ENCODE measurements around the gene ITGA6. TPM values are rescaled to one million over a fixed set of nuclear protein-coding genes. Genes with fewer than 3 reads are reported as not detected.
A peak's percentile ranks its signal among the peaks of the same experiment; 100 is the strongest.

The ITGA6 gene
- total RNA-seq, 1 experiment from 2014 or later = 181 TPM

DNA sequence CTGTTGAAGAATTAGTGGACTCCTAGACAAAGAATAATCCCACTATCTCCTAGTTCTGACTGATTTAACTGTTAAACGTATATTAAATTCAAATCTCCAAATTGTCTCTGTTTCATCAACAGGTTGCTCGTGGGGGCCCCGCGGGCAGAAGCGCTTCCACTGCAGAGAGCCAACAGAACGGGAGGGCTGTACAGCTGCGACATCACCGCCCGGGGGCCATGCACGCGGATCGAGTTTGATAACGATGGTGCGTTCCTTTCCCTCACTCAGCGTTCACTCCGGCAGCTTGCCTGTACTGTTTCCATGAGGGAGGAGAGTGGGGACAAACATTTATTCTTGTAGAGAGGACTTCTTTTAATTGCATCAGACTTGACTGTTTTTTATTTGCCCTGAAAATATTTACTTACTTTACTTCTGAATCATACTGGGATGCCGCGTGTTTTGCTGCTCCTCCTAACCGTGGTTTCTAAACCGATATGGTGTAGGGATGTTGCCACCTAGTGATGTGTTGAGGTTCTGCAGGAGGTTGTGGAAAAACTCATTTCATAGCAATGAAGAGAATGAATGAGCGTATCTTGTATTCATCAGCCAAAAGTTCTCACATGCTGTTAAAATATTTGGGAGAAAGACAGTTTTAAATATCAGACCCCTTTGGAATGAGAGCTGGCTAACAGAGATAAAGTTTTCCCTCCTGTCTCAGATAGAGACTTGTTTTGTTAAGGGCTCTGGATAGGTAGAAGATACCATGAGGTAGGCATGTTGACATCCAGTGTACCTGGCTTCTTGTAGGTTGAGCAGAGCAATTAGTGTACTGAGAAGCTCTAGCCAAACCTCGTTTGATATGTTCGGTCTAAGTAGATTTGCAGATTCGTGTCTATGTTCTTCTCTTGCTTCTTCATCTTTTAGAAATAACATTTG is 38.3 kb downstream of the ITGA6 start:
- TF ChIP-seq, protein P1, sequence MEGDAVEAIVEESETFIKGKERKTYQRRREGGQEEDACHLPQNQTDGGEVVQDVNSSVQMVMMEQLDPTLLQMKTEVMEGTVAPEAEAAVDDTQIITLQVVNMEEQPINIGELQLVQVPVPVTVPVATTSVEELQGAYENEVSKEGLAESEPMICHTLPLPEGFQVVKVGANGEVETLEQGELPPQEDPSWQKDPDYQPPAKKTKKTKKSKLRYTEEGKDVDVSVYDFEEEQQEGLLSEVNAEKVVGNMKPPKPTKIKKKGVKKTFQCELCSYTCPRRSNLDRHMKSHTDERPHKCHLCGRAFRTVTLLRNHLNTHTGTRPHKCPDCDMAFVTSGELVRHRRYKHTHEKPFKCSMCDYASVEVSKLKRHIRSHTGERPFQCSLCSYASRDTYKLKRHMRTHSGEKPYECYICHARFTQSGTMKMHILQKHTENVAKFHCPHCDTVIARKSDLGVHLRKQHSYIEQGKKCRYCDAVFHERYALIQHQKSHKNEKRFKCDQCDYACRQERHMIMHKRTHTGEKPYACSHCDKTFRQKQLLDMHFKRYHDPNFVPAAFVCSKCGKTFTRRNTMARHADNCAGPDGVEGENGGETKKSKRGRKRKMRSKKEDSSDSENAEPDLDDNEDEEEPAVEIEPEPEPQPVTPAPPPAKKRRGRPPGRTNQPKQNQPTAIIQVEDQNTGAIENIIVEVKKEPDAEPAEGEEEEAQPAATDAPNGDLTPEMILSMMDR (conservative IDR thresholded peaks at IDR 0.05; ENCODE audit: low read depth, low read length) = peak; percentile 94
- TF ChIP-seq EZH2phosphoT487 (IDR thresholded peaks at IDR 0.05; ENCODE audit: borderline replicate concordance, low read length) (no peak), EZH2 (IDR thresholded peaks at IDR 0.05; ENCODE audit: low read length, unreplicated experiment) (no peak)
- H3K4me3 ChIP-seq (ENCODE audit: low read length) = peak overlapping the region; percentile 58
- no peaks in the 10 kb centered on the region; the same call in 1 of the 2 replicates for H4K20me1 ChIP-seq (ENCODE audit: low read length)
- ATAC-seq (peak; percentile 58), DNase-seq (peak; percentile 95)
- H2AFZ ChIP-seq (ENCODE audit: low read length) = peak overlapping the region; percentile 23; the same call in 1 of the 2 replicates
- no TSS peak for BruUV-seq (replicated peaks)
- peak overlapping the region; percentile 82 for H3K4me2 ChIP-seq (ENCODE audit: low read length)
- H3K36me3 ChIP-seq (ENCODE audit: low read depth, low read length) = peaks cover 36% of the 10 kb centered on the region; the same call in 1 of the 2 replicates
- ChIA-PET CTCF (no interaction called here), POLR2A (ENCODE audit: unreplicated experiment) (no interaction called here)
- H3K4me1 ChIP-seq (ENCODE audit: insufficient read depth, low read length) = peaks cover 49% of the 10 kb centered on the region
- no peaks in the 10 kb centered on the region for H3K27me3 ChIP-seq (ENCODE audit: low read length)
- H3F3A ChIP-seq (ENCODE audit: low read length, unreplicated experiment) = peaks cover 11% of the 10 kb centered on the region
- peaks cover 55% of the 10 kb centered on the region for H3K79me2 ChIP-seq (ENCODE audit: low read length)
- intact Hi-C loops (cut with micrococcal nuclease) = loop anchor here (1.0 to 10.0 kb wide), 7 partner anchors 38 to 761 kb away; partner anchors contain the start of gene ITGA6
- peak overlapping the region; percentile 31 for H3K9ac ChIP-seq (ENCODE audit: low read length)
- H3K9me3 ChIP-seq (ENCODE audit: low read length) = no peaks in the 10 kb centered on the region
- H3K27ac ChIP-seq (ENCODE audit: low read length) = peak overlapping the region; percentile 73
- H3K9me2 ChIP-seq (replicated peaks; ENCODE audit: low read length) = no peaks in the 10 kb centered on the region

DNA sequence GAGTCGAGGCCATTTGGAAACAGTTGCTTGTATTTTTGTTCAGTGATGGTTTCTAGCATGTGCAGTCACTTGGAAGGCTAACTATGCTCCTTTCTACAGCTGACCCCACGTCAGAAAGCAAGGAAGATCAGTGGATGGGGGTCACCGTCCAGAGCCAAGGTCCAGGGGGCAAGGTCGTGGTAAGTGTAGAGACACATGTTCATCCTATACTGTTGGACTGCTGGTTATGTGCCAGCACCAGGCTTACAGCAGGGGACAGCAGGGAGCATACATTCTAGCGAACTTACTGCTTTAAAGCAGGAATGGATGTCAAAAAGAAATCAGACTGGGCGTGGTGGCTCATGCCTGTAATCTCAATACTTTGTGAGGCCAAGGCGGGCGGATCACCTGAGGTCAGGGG is 40.0 kb downstream of the ITGA6 start:
- DNase-seq (no peak), ATAC-seq (no peak)
- Histone ChIP-seq H3K9me2 (replicated peaks; ENCODE audit: low read length) (no peaks in the 10 kb centered on the region), H3K9me3 (ENCODE audit: low read length) (no peaks in the 10 kb centered on the region), H2AFZ (ENCODE audit: low read length) (no peak overlapping the region), H3K27me3 (ENCODE audit: low read length) (no peaks in the 10 kb centered on the region), H3K4me3 (ENCODE audit: low read length) (no peak overlapping the region), H4K20me1 (ENCODE audit: low read length) (no peaks in the 10 kb centered on the region; the same call in 1 of the 2 replicates), H3K9ac (ENCODE audit: low read length) (no peak overlapping the region), H3K4me1 (ENCODE audit: insufficient read depth, low read length) (peaks cover 32% of the 10 kb centered on the region), H3F3A (ENCODE audit: low read length, unreplicated experiment) (peaks cover 11% of the 10 kb centered on the region), H3K36me3 (ENCODE audit: low read depth, low read length) (peaks cover 53% of the 10 kb centered on the region; the same call in 1 of the 2 replicates), H3K4me2 (ENCODE audit: low read length) (no peak overlapping the region), H3K79me2 (ENCODE audit: low read length) (peaks cover 38% of the 10 kb centered on the region), H3K27ac (ENCODE audit: low read length) (no peak overlapping the region)
- ChIA-PET POLR2A (ENCODE audit: unreplicated experiment) (no interaction called here), CTCF (interaction anchor here (0.7 kb wide), 1 partner anchor 17 kb away, joined by 3 read pairs; no protein-coding TSS in a partner anchor)
- intact Hi-C loops (cut with micrococcal nuclease) = loop anchor here (10.0 kb wide), 1 partner anchor 763 kb away; no protein-coding TSS in a partner anchor
- BruUV-seq (replicated peaks) = no TSS peak
- TF ChIP-seq EZH2 (IDR thresholded peaks at IDR 0.05; ENCODE audit: low read length, unreplicated experiment) = no peak
- TF ChIP-seq, protein P1 (conservative IDR thresholded peaks at IDR 0.05; ENCODE audit: low read depth, low read length) = no peak
- TF ChIP-seq EZH2phosphoT487 (IDR thresholded peaks at IDR 0.05; ENCODE audit: borderline replicate concordance, low read length) = no peak
